ENCODE results near the gene TSPAN9. TPM values are rescaled to one million over a fixed set of nuclear protein-coding genes. Genes with fewer than 3 reads are reported as not detected.

The TSPAN9 gene
- total RNA-seq, 1 experiment from 2014 or later, result 9.6 TPM

DNA sequence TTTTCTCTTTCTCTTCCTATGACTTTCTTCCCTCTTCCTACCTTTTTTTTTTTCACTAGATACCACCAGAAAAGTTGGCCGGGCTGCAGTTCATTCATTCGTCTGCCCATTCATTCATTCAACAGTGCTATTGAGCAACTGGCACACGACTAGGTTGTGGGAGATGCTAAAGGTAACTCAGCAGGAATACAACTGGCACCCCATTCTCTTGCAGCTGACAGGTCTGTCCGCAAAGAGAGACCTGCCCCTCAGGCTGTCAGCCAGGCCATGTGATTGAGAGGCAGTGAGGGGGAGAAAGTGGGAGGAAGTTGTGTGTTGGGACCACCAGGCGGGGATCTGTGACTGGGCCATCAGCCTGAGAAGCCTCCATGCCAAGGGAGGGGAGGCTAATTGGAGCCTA, 105.2 kb downstream of the TSPAN9 start:
- BruUV-seq (replicated peaks), result no TSS peak
- Histone ChIP-seq H3K9me2 (ENCODE audit: insufficient read depth) (no peaks in the 10 kb centered on the region), H3K27ac (no peak overlapping the region), H3K4me2 (no peak overlapping the region), H3K9me3 (ENCODE audit: insufficient read depth, low read depth) (no peaks in the 10 kb centered on the region), H3K4me1 (replicated peaks; ENCODE audit: insufficient read depth) (no peaks in the 10 kb centered on the region), H3K4me3 (no peak overlapping the region), H3K79me2 (ENCODE audit: low read depth) (no peaks in the 10 kb centered on the region), H3K36me3 (ENCODE audit: low read depth) (no peaks in the 10 kb centered on the region), H4K20me1 (ENCODE audit: insufficient read depth) (no peaks in the 10 kb centered on the region), H2AFZ (no peak overlapping the region), H3K27me3 (ENCODE audit: insufficient read depth, low read depth) (no peaks in the 10 kb centered on the region), H3F3A (ENCODE audit: insufficient read depth, low read depth) (no peaks in the 10 kb centered on the region)
- no peak for DNase-seq
- POLR2A ChIA-PET (ENCODE audit: unreplicated experiment), result no interaction called here
- CTCF ChIA-PET, result no interaction called here
- TF ChIP-seq EZH2 (IDR thresholded peaks at IDR 0.05; ENCODE audit: low read depth), result no peak
- TF ChIP-seq, protein P1, sequence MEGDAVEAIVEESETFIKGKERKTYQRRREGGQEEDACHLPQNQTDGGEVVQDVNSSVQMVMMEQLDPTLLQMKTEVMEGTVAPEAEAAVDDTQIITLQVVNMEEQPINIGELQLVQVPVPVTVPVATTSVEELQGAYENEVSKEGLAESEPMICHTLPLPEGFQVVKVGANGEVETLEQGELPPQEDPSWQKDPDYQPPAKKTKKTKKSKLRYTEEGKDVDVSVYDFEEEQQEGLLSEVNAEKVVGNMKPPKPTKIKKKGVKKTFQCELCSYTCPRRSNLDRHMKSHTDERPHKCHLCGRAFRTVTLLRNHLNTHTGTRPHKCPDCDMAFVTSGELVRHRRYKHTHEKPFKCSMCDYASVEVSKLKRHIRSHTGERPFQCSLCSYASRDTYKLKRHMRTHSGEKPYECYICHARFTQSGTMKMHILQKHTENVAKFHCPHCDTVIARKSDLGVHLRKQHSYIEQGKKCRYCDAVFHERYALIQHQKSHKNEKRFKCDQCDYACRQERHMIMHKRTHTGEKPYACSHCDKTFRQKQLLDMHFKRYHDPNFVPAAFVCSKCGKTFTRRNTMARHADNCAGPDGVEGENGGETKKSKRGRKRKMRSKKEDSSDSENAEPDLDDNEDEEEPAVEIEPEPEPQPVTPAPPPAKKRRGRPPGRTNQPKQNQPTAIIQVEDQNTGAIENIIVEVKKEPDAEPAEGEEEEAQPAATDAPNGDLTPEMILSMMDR (conservative IDR thresholded peaks at IDR 0.05), result no peak
- intact Hi-C loops (cut with micrococcal nuclease; ENCODE audit: unreplicated experiment), result no loop called here

DNA sequence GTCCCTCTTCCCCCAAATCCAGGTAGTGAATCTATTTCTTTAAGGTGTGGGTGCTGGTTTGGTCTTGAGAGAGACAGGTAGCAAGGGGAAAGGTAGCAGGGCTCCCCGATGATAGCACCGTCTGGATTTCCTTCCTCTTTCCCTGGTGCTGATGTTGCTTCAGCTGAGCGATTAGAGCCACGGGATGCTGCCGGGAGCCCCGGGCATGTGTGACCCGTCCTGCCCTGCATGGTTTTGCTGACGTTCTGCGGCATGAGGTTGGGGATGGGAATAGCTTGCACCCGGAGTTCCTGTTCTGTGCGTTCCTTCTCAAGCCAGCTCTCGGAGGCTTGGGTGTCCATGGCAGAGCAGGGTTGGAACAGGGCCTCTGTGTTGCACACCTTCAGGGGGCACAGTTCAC, 107.3 kb downstream of the TSPAN9 start:
- DNase-seq, result no peak
- CTCF ChIA-PET, result no interaction called here

DNA sequence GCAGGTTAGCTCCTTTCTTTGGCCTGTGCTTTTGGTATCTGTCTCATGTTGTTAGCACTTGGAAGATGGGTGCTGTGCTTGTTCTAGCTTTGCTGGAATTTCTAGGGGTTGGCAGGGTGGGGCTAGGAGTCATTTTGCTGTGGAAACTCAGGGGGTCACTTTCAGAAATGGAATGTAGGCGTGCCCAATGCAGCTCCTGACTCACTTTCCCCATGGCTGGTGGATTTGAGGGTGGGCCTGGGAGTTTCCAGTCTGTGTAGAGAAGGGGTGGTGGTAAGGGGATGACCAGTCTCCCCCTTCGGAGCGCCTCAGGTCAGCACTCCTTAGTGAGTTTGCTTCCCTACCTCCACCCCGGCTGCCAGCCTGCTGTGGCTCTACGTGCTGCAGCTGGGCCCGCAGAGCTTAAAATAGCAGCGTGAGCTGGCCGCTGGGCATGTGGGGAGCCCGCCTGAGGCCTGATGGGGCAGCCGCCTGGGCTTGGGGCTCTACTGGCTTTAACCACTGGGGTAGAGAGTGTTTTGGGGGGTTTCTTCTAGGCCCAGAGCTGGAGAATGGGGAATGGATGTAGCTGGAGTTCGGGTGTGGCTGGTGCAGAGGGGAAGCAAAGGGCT, 108.2 kb downstream of the TSPAN9 start:
- Histone ChIP-seq H3K4me1 (replicated peaks; ENCODE audit: insufficient read depth) (no peaks in the 10 kb centered on the region), H3K27me3 (ENCODE audit: insufficient read depth, low read depth) (no peaks in the 10 kb centered on the region), H3K9me2 (ENCODE audit: insufficient read depth) (no peaks in the 10 kb centered on the region), H3K36me3 (ENCODE audit: low read depth) (no peaks in the 10 kb centered on the region), H3K4me3 (no peak overlapping the region), H3F3A (ENCODE audit: insufficient read depth, low read depth) (no peaks in the 10 kb centered on the region), H3K9me3 (ENCODE audit: insufficient read depth, low read depth) (no peaks in the 10 kb centered on the region), H4K20me1 (ENCODE audit: insufficient read depth) (no peaks in the 10 kb centered on the region), H3K4me2 (no peak overlapping the region), H2AFZ (no peak overlapping the region), H3K27ac (no peak overlapping the region), H3K79me2 (ENCODE audit: low read depth) (no peaks in the 10 kb centered on the region)
- POLR2A ChIA-PET (ENCODE audit: unreplicated experiment), result interaction anchor here (0.6 kb wide), 1 partner anchor 332 kb away, joined by 24 read pairs; no protein-coding TSS in a partner anchor
- TF ChIP-seq, protein P1 (conservative IDR thresholded peaks at IDR 0.05), result no peak
- no peak for TF ChIP-seq EZH2 (IDR thresholded peaks at IDR 0.05; ENCODE audit: low read depth)
- DNase-seq, result no peak
- intact Hi-C loops (cut with micrococcal nuclease; ENCODE audit: unreplicated experiment), result no loop called here
- no TSS peak for BruUV-seq (replicated peaks)
- CTCF ChIA-PET, result no interaction called here

More for the DNA sequence above, 107.3 kb downstream of the TSPAN9 start:
- Histone ChIP-seq H3K36me3 (ENCODE audit: low read depth) (no peaks in the 10 kb centered on the region), H4K20me1 (ENCODE audit: insufficient read depth) (no peaks in the 10 kb centered on the region), H2AFZ (no peak overlapping the region), H3K9me3 (ENCODE audit: insufficient read depth, low read depth) (no peaks in the 10 kb centered on the region), H3K4me3 (no peak overlapping the region), H3K4me2 (no peak overlapping the region), H3K79me2 (ENCODE audit: low read depth) (no peaks in the 10 kb centered on the region), H3K4me1 (replicated peaks; ENCODE audit: insufficient read depth) (no peaks in the 10 kb centered on the region), H3K27me3 (ENCODE audit: insufficient read depth, low read depth) (no peaks in the 10 kb centered on the region), H3K9me2 (ENCODE audit: insufficient read depth) (no peaks in the 10 kb centered on the region), H3K27ac (no peak overlapping the region), H3F3A (ENCODE audit: insufficient read depth, low read depth) (no peaks in the 10 kb centered on the region)
- intact Hi-C loops (cut with micrococcal nuclease; ENCODE audit: unreplicated experiment), result no loop called here
- TF ChIP-seq, protein P1 (conservative IDR thresholded peaks at IDR 0.05), result no peak
- BruUV-seq (replicated peaks), result no TSS peak
- POLR2A ChIA-PET (ENCODE audit: unreplicated experiment), result interaction anchor here (0.6 kb wide), 1 partner anchor 1198 kb away, joined by 5 read pairs; no protein-coding TSS in a partner anchor
